NT2/D1 (cell line): ENCODE results near the gene FNDC3B.
A peak's percentile ranks its signal among the peaks of the same experiment; 100 is the strongest.
"Not testable (repeated sequence)": the region's sequence is repeated elsewhere in the genome, so short reads cannot be mapped to it uniquely, and the experiment has no call there.

ENCODE experiments used
- DNase-seq: peaks from one replicate; pipeline ENCODE4 v3.0.0-alpha.2; 2011; ENCODE audit warnings: low read depth, low spot score
- H3K27me3 ChIP-seq: 2 replicates; pipeline ENCODE4 v1.6.0; 2011; ENCODE audit warnings: mild to moderate bottlenecking; ENCODE audit not compliant: insufficient read length, insufficient read depth
- H3K36me3 ChIP-seq: 2 replicates; pipeline ENCODE4 v1.6.1; 2011; ENCODE audit warnings: mild to moderate bottlenecking, low read length, mixed read lengths; ENCODE audit not compliant: insufficient read depth, insufficient read length
- H3K4me1 ChIP-seq: 2 replicates; pipeline ENCODE4 v1.5.1; 2011; ENCODE audit not compliant: insufficient read depth, insufficient read length
- H3K4me3 ChIP-seq: 2 replicates; pipeline ENCODE4 v1.5.1; 2011; ENCODE audit warnings: low read depth; ENCODE audit not compliant: insufficient read length
- H3K9ac ChIP-seq: 2 replicates; pipeline ENCODE4 v1.6.0; 2011; ENCODE audit warnings: low read depth; ENCODE audit not compliant: insufficient read length
- H3K9me3 ChIP-seq: 2 replicates; pipeline ENCODE4 v1.5.1; 2011; ENCODE audit warnings: mild to moderate bottlenecking, low read length; ENCODE audit not compliant: insufficient read depth
- SUZ12 ChIP-seq: IDR thresholded peaks from 2 replicates; pipeline ENCODE4 v1.6.1; 2011; ENCODE audit not compliant: insufficient read length, insufficient read depth; ENCODE audit errors: extremely low read depth
- YY1 ChIP-seq: IDR thresholded peaks from 2 replicates; pipeline ENCODE4 v1.6.1; 2011; ENCODE audit not compliant: insufficient read length, insufficient read depth
- ZNF274 ChIP-seq: IDR thresholded peaks from 2 replicates; pipeline ENCODE4 v1.6.1; 2011; ENCODE audit warnings: mild to moderate bottlenecking, low read depth, low read length

The FNDC3B gene

GRCh38 chr3:172039436-172040077 is at the start of gene FNDC3B:
TSS of gene FNDC3B (plus strand) at chr3:172039578. CDS start at chr3:172112480, 72,902 bp downstream.
- Histone ChIP-seq H3K4me1 (no peaks in the 10 kb centered on the region), H3K4me3 (peak within 1 kb of the TSS; percentile 90), H3K36me3 (peaks cover 18% of the 10 kb centered on the region), H3K27me3 (no peaks in the 10 kb centered on the region), H3K9ac (peak within 1 kb of the TSS; percentile 97), H3K9me3 (peaks cover 8% of the 10 kb centered on the region; the same call in 1 of the 2 replicates)
- peak; percentile 93 for DNase-seq
- no peak for TF ChIP-seq SUZ12
- TF ChIP-seq YY1: peak; percentile 73

- not testable (repeated sequence) for H3K36me3 ChIP-seq, H3K27me3 ChIP-seq, H3K9ac ChIP-seq, H3K9me3 ChIP-seq, H3K4me3 ChIP-seq, DNase-seq, H3K4me1 ChIP-seq
Observed at GRCh38 chr3:171990239-171990638, 49.1 kb upstream of the FNDC3B start.

- no peak overlapping the region for H3K9ac ChIP-seq
- no peaks in the 10 kb centered on the region for H3K27me3 ChIP-seq
- no peak for DNase-seq
- no peak overlapping the region for H3K4me3 ChIP-seq
- H3K9me3 ChIP-seq: no peaks in the 10 kb centered on the region
- no peaks in the 10 kb centered on the region for H3K4me1 ChIP-seq
- no peaks in the 10 kb centered on the region for H3K36me3 ChIP-seq
- TF ChIP-seq ZNF274: no peak
Observed at GRCh38 chr3:171991166-171991565, 48.2 kb upstream of the FNDC3B start.

- Histone ChIP-seq H3K4me3 (no peak overlapping the region), H3K9me3 (no peaks in the 10 kb centered on the region; the same call in 1 of the 2 replicates), H3K36me3 (no peaks in the 10 kb centered on the region), H3K4me1 (no peaks in the 10 kb centered on the region), H3K27me3 (no peaks in the 10 kb centered on the region), H3K9ac (no peak overlapping the region)
- TF ChIP-seq ZNF274 (no peak), YY1 (no peak), SUZ12 (no peak)
- DNase-seq: no peak
Observed at GRCh38 chr3:171994646-171995428, 44.5 kb upstream of the FNDC3B start.

GRCh38 chr3:171995486-171995885 is 43.9 kb upstream of the FNDC3B start:
- H3K9me3 ChIP-seq: no peaks in the 10 kb centered on the region; the same call in 1 of the 2 replicates
- TF ChIP-seq ZNF274 (no peak), YY1 (no peak), SUZ12 (no peak)
- H3K4me3 ChIP-seq: no peak overlapping the region
- no peaks in the 10 kb centered on the region for H3K36me3 ChIP-seq
- DNase-seq: no peak
- no peaks in the 10 kb centered on the region for H3K4me1 ChIP-seq
- H3K27me3 ChIP-seq: no peaks in the 10 kb centered on the region
- no peak overlapping the region for H3K9ac ChIP-seq

- TF ChIP-seq ZNF274 (no peak), YY1 (no peak), SUZ12 (no peak)
- no peak for DNase-seq
- H3K9ac ChIP-seq: no peak overlapping the region
- H3K9me3 ChIP-seq: no peaks in the 10 kb centered on the region; the same call in 1 of the 2 replicates
- no peaks in the 10 kb centered on the region for H3K27me3 ChIP-seq
- no peaks in the 10 kb centered on the region for H3K36me3 ChIP-seq
- no peaks in the 10 kb centered on the region for H3K4me1 ChIP-seq
- no peak overlapping the region for H3K4me3 ChIP-seq
Observed at GRCh38 chr3:171996178-171996817, 43.1 kb upstream of the FNDC3B start.

- H3K4me3 ChIP-seq, H3K36me3 ChIP-seq, DNase-seq, H3K27me3 ChIP-seq, H3K9ac ChIP-seq, H3K4me1 ChIP-seq, H3K9me3 ChIP-seq: not testable (repeated sequence)
Observed at GRCh38 chr3:171998731-171999130, 40.6 kb upstream of the FNDC3B start.

GRCh38 chr3:172001616-172002015 is 37.8 kb upstream of the FNDC3B start:
- not testable (repeated sequence) for H3K9me3 ChIP-seq, H3K9ac ChIP-seq, H3K36me3 ChIP-seq, H3K4me1 ChIP-seq, H3K27me3 ChIP-seq, DNase-seq, H3K4me3 ChIP-seq
